Erythroblast (primary cell): Measurements from ENCODE around the gene TAS1R1.

ENCODE experiments used
- DNase-seq, 2 experiments: peaks; one replicate each; lab custom pipeline; 2025; lab: John Stamatoyannopoulos, UW
- GATA1 ChIP-seq: IDR thresholded peaks from 2 replicates; pipeline ENCODE4 v1.6.1; 2011; ENCODE audit warnings: low read depth, mild to moderate bottlenecking, control low read depth, low read length, moderate library complexity
- POLR2A ChIP-seq: IDR thresholded peaks from 2 replicates; pipeline ENCODE4 v1.6.1; 2011; ENCODE audit warnings: mild to moderate bottlenecking, low read length

The TAS1R1 gene

GRCh38 chr1:6570987-6571386, 15.9 kb downstream of the TAS1R1 start:
- no peak for DNase-seq
- TF ChIP-seq POLR2A = no peak
- no peak for TF ChIP-seq GATA1

GRCh38 chr1:6572653-6573383, 17.7 kb downstream of the TAS1R1 start:
- no peak for TF ChIP-seq GATA1
- TF ChIP-seq POLR2A = no peak
- no peak for DNase-seq

- TF ChIP-seq POLR2A = no peak
- no peak for TF ChIP-seq GATA1
- DNase-seq = no peak
Measured at GRCh38 chr1:6574025-6574620, 19.0 kb downstream of the TAS1R1 start.

- DNase-seq = no peak
- TF ChIP-seq POLR2A = no peak
- no peak for TF ChIP-seq GATA1
Measured at GRCh38 chr1:6574818-6575217, 19.7 kb downstream of the TAS1R1 start.

- no peak for DNase-seq
- TF ChIP-seq GATA1 = no peak
- no peak for TF ChIP-seq POLR2A
Measured at GRCh38 chr1:6577831-6578525, 22.9 kb downstream of the TAS1R1 start.

- TF ChIP-seq POLR2A (no peak), GATA1 (no peak)
- peak in 1 of 2 experiments; percentile 36 for DNase-seq
Measured at GRCh38 chr1:6578624-6579373, 23.7 kb downstream of the TAS1R1 start.

GRCh38 chr1:6579374-6580118, 24.4 kb downstream of the TAS1R1 start, which contains the start of gene ZBTB48:
ZBTB48 (plus strand) TSS chr1:6579994; CDS start chr1:6580610, 616 bp downstream.
- peak; percentile 97 to 99 for DNase-seq
- TF ChIP-seq GATA1 = no peak
- peak; percentile 95 for TF ChIP-seq POLR2A

- DNase-seq = peak in 1 of 2 experiments; percentile 67
- TF ChIP-seq GATA1 = no peak
- peak; percentile 66 for TF ChIP-seq POLR2A
Measured at GRCh38 chr1:6580119-6580592, 25.0 kb downstream of the TAS1R1 start.

- TF ChIP-seq GATA1 = no peak
- TF ChIP-seq POLR2A = no peak
- peak; percentile 57 to 59 for DNase-seq
Measured at GRCh38 chr1:6580593-6581409, 25.7 kb downstream of the TAS1R1 start.

- TF ChIP-seq GATA1 (no peak), POLR2A (no peak)
- DNase-seq = peak; percentile 39 to 65
Measured at GRCh38 chr1:6581561-6582305, 26.6 kb downstream of the TAS1R1 start.

- no peak for TF ChIP-seq POLR2A
- TF ChIP-seq GATA1 = no peak
- DNase-seq = peak; percentile 41 to 68
Measured at GRCh38 chr1:6582370-6582769, 27.3 kb downstream of the TAS1R1 start.
